ENCODE measurements around the gene SORCS3. TPM values are rescaled to one million over a fixed set of nuclear protein-coding genes. Genes with fewer than 3 reads are reported as not detected.

SORCS3 gene
- total and polyA plus RNA-seq, 11 donors: 0.03 to 0.19 (median 0.05) TPM; not detected in 8

DNA sequence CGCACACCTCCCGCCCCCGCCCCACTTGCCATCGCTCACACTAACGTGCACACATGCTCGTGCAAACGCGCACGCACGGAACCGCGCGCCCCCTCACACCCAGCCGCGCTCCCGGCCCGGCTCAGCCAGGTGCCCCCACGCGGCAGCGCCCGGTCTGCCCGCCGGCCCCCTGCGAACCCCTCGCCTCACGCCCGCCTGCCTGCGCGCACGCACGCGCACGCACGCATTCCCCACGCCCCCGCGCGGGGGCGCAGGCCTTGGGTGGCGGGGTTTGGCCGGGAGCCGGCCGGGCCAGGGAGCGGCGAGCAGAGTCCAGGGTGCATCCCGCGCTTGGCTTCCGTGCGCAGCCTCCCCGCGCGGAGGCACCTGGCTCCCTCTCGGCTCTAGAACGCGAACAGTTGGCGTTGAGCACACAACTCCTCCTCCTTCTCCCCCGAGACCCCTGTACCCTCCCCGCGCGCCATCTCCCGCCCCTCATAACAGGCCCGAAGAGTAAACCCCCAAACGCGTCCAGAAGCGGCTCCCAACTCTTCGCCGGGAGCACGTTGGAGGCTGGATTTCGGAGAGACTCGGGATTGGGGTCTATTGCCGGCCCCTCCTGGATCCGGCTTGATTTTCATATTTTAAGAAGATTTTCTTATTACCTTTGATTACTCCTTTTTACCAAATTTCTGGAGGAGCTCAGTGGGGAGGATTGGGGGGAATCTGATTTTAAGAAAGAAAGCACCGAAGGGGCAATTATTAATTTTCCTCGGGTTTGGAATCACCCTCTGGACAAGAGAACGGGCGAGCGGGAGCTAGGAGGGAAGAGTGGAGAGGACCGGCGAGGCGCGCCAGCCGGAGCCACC is 527 bp upstream of the SORCS3 start:
- Histone ChIP-seq H3K4me1 (peaks cover 0 to 39% (median 2%) of the 10 kb centered on the region in 12 donors), H3K27ac (no peak overlapping the region), H3K27me3 (peaks cover 31 to 93% (median 61%) of the 10 kb centered on the region in 9 donors), H3K9me3 (no peaks in the 10 kb centered on the region), H3K36me3 (no peaks in the 10 kb centered on the region), H3K4me3 (peak overlapping the region in 7 of 12 donors; percentile 6 to 47 (median 19))
- no peak for TF ChIP-seq POLR2A (IDR thresholded peaks at IDR 0.05)
- TF ChIP-seq, protein P1, sequence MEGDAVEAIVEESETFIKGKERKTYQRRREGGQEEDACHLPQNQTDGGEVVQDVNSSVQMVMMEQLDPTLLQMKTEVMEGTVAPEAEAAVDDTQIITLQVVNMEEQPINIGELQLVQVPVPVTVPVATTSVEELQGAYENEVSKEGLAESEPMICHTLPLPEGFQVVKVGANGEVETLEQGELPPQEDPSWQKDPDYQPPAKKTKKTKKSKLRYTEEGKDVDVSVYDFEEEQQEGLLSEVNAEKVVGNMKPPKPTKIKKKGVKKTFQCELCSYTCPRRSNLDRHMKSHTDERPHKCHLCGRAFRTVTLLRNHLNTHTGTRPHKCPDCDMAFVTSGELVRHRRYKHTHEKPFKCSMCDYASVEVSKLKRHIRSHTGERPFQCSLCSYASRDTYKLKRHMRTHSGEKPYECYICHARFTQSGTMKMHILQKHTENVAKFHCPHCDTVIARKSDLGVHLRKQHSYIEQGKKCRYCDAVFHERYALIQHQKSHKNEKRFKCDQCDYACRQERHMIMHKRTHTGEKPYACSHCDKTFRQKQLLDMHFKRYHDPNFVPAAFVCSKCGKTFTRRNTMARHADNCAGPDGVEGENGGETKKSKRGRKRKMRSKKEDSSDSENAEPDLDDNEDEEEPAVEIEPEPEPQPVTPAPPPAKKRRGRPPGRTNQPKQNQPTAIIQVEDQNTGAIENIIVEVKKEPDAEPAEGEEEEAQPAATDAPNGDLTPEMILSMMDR (IDR thresholded peaks at IDR 0.05): no peak
- no peak for ATAC-seq
- DNase-seq: no peak
- WGBS, 4 donors: 1 to 2% (median 1%) methylated on average over 41 to 82 of the region's 82 CpGs
- intact Hi-C loops (cut with DNase I): loop anchor here in 2 of 10 donors (10.0 kb wide), 1 partner anchor 284 kb away; no protein-coding TSS in a partner anchor

- ATAC-seq (no peak), DNase-seq (no peak)
- Histone ChIP-seq H3K27ac (no peak overlapping the region), H3K4me3 (peak overlapping the region in 8 of 12 donors; percentile 6 to 47 (median 14)), H3K4me1 (peaks cover 0 to 39% (median 2%) of the 10 kb centered on the region in 12 donors), H3K27me3 (peaks cover 31 to 95% (median 56%) of the 10 kb centered on the region in 9 donors), H3K9me3 (no peaks in the 10 kb centered on the region), H3K36me3 (no peaks in the 10 kb centered on the region)
- WGBS, 4 donors: 0 to 2% (median 1%) methylated on average over 9 to 47 of the region's 47 CpGs
- intact Hi-C loops (cut with DNase I): loop anchor here in 3 of 10 donors (2.0 to 10.0 kb wide), 2 partner anchors 283 kb away; no protein-coding TSS in a partner anchor
- TF ChIP-seq, protein P1 (IDR thresholded peaks at IDR 0.05): no peak
- no peak for TF ChIP-seq POLR2A (IDR thresholded peaks at IDR 0.05)
Measured at GRCh38 chr10:104641937-104642657, 1.0 kb downstream of the SORCS3 start.

DNA sequence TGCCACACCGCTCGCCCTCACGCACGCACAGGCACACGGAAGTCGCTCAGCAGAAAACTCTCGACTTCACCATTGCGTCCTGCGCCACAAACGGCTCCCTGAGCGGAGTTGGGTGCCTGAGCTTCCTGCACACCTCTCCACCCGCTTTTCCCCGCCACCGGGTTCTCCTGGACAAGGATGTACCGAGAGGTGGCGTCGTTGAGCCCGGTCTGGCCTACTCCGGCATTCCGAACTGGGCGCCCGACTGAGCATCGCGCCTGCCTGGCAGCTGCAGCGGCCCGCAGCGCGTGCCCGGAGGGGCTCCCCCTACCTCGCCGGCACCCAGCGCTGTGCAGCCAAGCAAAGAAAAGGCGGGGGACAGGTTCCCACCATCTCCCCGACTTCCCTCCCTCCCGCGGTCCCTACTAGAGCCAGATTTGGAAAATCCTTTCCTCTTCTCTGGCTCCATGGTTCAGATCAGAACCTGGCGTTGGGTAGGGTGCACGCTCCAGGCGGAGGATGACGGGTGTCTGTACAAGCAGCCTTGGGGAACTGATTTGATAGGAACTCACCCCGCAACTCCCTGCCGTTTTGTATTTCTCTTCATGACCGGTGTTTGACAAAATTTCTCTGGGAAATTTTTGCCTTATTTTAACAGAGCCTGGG is 1.7 kb downstream of the SORCS3 start:
- no peaks in the 10 kb centered on the region for H3K9me3 ChIP-seq
- TF ChIP-seq POLR2A (IDR thresholded peaks at IDR 0.05): no peak
- TF ChIP-seq, protein P1 (IDR thresholded peaks at IDR 0.05): peak in 11 of 12 donors; percentile 11 to 43 (median 26)
- H3K27ac ChIP-seq: no peak overlapping the region
- peaks cover 0 to 39% (median 2%) of the 10 kb centered on the region in 12 donors for H3K4me1 ChIP-seq
- peaks cover 31 to 92% (median 50%) of the 10 kb centered on the region in 9 donors for H3K27me3 ChIP-seq
- no peaks in the 10 kb centered on the region for H3K36me3 ChIP-seq
- 5 to 12% (median 8%) methylated on average over 33 to 43 of the region's 43 CpGs for WGBS, 4 donors
- DNase-seq (peak in 4 of 5 donors; percentile 15 to 51 (median 36)), ATAC-seq (peak in 3 of 4 donors; percentile 56 to 65 (median 60))
- peak overlapping the region in 7 of 12 donors; percentile 6 to 47 (median 15) for H3K4me3 ChIP-seq
- intact Hi-C loops (cut with DNase I): loop anchor here in 3 of 10 donors (2.0 to 10.0 kb wide), 2 partner anchors 282 kb away; no protein-coding TSS in a partner anchor
